ENCODE measurements around the gene ZNHIT2. TPM values are rescaled to one million over a fixed set of nuclear protein-coding genes. Genes with fewer than 3 reads are reported as not detected.
"Not testable (repeated sequence)": the region's sequence is repeated elsewhere in the genome, so short reads cannot be mapped to it uniquely, and the experiment has no call there.

The ZNHIT2 gene
- total RNA-seq, result 10 to 100 TPM in 1 of 2 donors, 1 to 10 TPM in 1; 6.3 to 10.0 TPM

DNA sequence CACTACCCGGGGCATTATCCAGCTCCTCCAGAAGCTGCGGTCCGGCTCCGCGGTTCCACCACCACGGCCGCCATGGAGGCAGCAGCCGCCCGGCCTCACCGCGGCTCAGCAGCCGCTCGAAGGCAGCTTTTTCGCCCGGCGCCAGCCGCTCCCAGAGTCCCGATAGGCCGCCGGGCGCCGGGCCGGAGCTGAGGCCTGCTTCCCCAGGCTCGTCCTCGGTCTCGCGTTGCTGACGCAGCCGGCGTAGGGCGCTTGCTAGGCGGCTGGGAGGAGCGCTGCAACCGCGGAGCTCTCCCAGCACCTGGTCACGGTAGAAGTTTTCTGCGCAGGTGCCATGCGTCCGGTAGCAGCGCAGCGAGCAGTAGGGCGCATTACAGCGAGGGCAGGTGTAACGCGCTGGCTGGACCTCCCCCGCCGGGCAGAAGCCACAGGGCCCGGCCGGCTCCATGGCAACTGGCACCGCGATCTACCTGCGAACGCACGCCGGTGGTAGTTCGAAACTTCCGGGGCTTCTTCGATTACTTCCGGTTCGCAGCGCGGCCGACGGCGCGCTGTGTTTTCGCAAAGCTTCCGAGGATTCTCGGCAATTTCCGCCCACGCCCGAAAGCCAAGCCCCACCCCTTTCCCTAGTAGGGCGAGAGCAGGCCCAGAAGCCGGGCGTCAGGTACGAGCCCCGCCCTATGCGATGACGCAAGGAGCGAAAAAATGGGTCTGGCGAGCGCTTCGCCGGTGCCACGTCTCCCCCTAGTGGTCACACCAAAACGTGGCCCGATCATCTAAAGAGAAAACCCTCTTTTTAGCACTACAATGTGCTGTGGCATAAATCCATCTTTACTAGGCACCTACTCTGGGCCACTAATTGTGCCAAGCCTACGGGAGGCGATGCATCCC lies at the start of gene ZNHIT2:
Gene ZNHIT2 (minus strand): TSS at position 496 of the 891 bp plus-strand sequence. CDS start 48 bp downstream, at position 448.
- Mint-ChIP-seq H3K27me3 (no peaks in the 10 kb centered on the region), H3K4me3 (peak within 1 kb of the TSS; percentile 80), H3K9me3 (no peaks in the 10 kb centered on the region)

GRCh38 chr11:65166893-65167292 lies 49.4 kb upstream of the ZNHIT2 start:
- Mint-ChIP-seq H3K36me3 (ENCODE audit: low read depth) (no peaks in the 10 kb centered on the region), H3K4me3 (no peak overlapping the region), H3K9me3 (no peaks in the 10 kb centered on the region), H3K4me1 (peaks cover 5% of the 10 kb centered on the region), H3K27ac (no peak overlapping the region), H3K27me3 (no peaks in the 10 kb centered on the region)
- no peak for ATAC-seq (replicated peaks)

More for the DNA sequence above, at the start of gene ZNHIT2:
- H3K4me1 Mint-ChIP-seq, result peaks cover 28% of the 10 kb centered on the region
- peak; percentile 72 for ATAC-seq (replicated peaks)
- H3K36me3 Mint-ChIP-seq (ENCODE audit: low read depth), result peaks cover 59% of the 10 kb centered on the region
- H3K27ac Mint-ChIP-seq, result peak within 1 kb of the TSS; percentile 88

GRCh38 chr11:65165410-65166317 lies 48.2 kb upstream of the ZNHIT2 start:
- no peak overlapping the region for H3K4me3 Mint-ChIP-seq
- no peak overlapping the region for H3K27ac Mint-ChIP-seq
- H3K27me3 Mint-ChIP-seq, result no peaks in the 10 kb centered on the region
- H3K9me3 Mint-ChIP-seq, result no peaks in the 10 kb centered on the region
- H3K4me1 Mint-ChIP-seq, result peaks cover 5% of the 10 kb centered on the region
- ATAC-seq (replicated peaks), result no peak
- no peaks in the 10 kb centered on the region for H3K36me3 Mint-ChIP-seq (ENCODE audit: low read depth)

GRCh38 chr11:65163684-65164083 lies 46.2 kb upstream of the ZNHIT2 start:
- Mint-ChIP-seq H3K9me3 (no peaks in the 10 kb centered on the region), H3K27me3 (peaks cover 4% of the 10 kb centered on the region), H3K4me1 (no peaks in the 10 kb centered on the region), H3K36me3 (ENCODE audit: low read depth) (no peaks in the 10 kb centered on the region), H3K4me3 (no peak overlapping the region), H3K27ac (no peak overlapping the region)
- ATAC-seq (replicated peaks), result no peak

DNA sequence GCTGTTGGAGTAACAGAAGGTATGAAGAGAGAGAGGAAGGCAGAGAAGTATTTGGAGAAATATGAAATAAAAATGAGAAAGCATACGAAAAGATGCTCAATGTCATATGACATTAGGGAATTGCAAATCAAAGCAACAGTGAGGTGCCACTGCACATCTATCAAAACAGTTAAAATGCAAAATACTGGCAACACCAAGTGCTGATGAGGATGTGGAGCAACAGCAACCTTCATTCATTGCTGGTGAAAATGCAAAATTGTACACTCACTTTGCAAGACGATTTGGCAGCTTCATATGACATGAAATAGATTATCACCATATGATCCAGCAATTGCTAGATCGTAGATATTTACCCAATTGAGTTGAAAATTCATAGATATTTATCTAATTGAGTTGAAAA lies 43.1 kb upstream of the ZNHIT2 start:
- H3K27ac Mint-ChIP-seq, result no peak overlapping the region
- ATAC-seq (replicated peaks), result no peak
- no peak overlapping the region for H3K4me3 Mint-ChIP-seq

DNA sequence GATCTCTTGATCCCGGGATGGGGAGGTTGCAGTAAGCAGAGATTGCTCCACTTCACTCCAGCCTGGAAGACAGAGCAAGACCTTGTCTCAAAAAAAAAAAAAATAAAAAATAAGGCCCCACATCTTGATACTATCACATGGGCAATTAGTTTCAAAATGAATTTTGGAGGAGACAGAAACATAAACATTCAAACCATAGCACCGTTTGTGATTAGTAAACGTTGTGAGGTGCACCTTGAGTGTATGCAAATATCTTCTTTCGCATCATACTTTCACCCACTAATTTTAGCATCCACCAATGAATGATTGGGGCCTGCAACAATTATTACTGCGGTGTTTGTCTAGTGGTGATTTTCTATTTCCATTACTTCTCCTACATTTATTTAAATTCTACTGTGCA lies 41.5 kb upstream of the ZNHIT2 start:
- Mint-ChIP-seq H3K4me1 (no peaks in the 10 kb centered on the region), H3K4me3 (no peak overlapping the region), H3K27me3 (peaks cover 6% of the 10 kb centered on the region), H3K27ac (no peak overlapping the region), H3K36me3 (ENCODE audit: low read depth) (no peaks in the 10 kb centered on the region), H3K9me3 (no peaks in the 10 kb centered on the region)
- ATAC-seq (replicated peaks), result no peak

More for the DNA sequence above, 43.1 kb upstream of the ZNHIT2 start:
- H3K27me3 Mint-ChIP-seq, result peaks cover 6% of the 10 kb centered on the region
- no peaks in the 10 kb centered on the region for H3K36me3 Mint-ChIP-seq (ENCODE audit: low read depth)
- no peaks in the 10 kb centered on the region for H3K9me3 Mint-ChIP-seq
- no peaks in the 10 kb centered on the region for H3K4me1 Mint-ChIP-seq

GRCh38 chr11:65157336-65157735 lies 39.8 kb upstream of the ZNHIT2 start:
- Mint-ChIP-seq H3K4me3 (no peak overlapping the region), H3K27ac (no peak overlapping the region), H3K36me3 (ENCODE audit: low read depth) (no peaks in the 10 kb centered on the region), H3K9me3 (no peaks in the 10 kb centered on the region), H3K4me1 (no peaks in the 10 kb centered on the region), H3K27me3 (peaks cover 6% of the 10 kb centered on the region)
- ATAC-seq (replicated peaks), result no peak

GRCh38 chr11:65156926-65157325 lies 39.4 kb upstream of the ZNHIT2 start:
- no peak for ATAC-seq (replicated peaks)

GRCh38 chr11:65156256-65156655 lies 38.8 kb upstream of the ZNHIT2 start:
- H3K4me3 Mint-ChIP-seq, result no peak overlapping the region
- peaks cover 4% of the 10 kb centered on the region for H3K4me1 Mint-ChIP-seq
- H3K9me3 Mint-ChIP-seq, result no peaks in the 10 kb centered on the region
- no peak for ATAC-seq (replicated peaks)
- H3K27ac Mint-ChIP-seq, result no peak overlapping the region
- H3K36me3 Mint-ChIP-seq (ENCODE audit: low read depth), result no peaks in the 10 kb centered on the region
- H3K27me3 Mint-ChIP-seq, result peaks cover 6% of the 10 kb centered on the region

More at GRCh38 chr11:65156926-65157325, 39.4 kb upstream of the ZNHIT2 start:
- Mint-ChIP-seq H3K36me3 (ENCODE audit: low read depth) (no peaks in the 10 kb centered on the region), H3K4me1 (no peaks in the 10 kb centered on the region), H3K27me3 (peaks cover 6% of the 10 kb centered on the region), H3K4me3 (no peak overlapping the region), H3K9me3 (no peaks in the 10 kb centered on the region), H3K27ac (no peak overlapping the region)

DNA sequence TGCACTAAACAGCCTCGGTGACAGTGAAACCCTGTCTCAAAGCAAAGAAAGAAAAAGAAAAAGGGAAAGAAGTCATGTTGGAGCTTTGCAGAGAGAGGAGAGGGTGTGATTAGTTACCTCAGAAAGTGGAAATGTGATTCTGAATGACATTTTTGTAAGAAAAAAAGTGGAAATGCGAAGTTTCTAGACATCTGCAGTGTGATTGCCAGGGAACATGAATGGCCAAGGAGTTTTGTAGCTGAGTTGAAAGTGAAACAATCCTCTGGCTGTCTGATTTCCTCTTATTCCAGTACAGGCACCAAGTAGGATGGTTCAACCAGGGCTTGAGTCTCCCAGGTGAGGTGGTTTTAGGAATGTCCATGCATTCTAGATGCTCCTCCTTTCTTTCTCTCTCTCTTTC lies 34.6 kb upstream of the ZNHIT2 start:
- Mint-ChIP-seq H3K36me3 (ENCODE audit: low read depth) (no peaks in the 10 kb centered on the region), H3K4me1 (peaks cover 5% of the 10 kb centered on the region), H3K9me3 (no peaks in the 10 kb centered on the region), H3K27me3 (peaks cover 2% of the 10 kb centered on the region), H3K4me3 (no peak overlapping the region), H3K27ac (peak overlapping the region; percentile 40)
- no peak for ATAC-seq (replicated peaks)

DNA sequence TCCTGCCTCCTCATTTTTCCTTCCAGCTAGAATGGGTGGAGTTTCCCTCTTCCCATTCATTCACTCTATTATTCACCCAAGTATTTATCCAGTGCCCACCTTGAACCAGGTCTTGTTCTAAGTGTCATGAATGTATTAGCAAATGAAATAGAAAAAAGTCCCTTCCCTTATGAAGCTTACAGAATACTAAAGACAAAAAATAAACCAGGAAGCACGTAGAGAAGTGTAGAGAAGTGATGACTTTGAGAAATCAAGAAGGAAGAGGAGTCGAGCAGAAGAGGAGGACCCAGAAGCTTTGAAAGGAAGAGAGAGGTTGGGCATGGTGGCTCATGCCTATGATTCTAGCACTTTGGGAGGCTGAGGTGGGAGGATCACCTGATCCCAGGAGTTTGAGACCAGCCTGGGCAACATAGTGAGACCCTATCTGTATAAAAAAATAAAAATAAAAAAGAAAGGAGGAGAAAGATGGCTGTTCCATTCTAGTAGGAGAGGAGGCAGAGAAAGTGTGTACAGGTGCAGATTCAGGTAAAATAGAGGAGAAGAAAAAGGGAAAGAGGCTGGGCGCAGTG lies 33.9 kb upstream of the ZNHIT2 start:
- Mint-ChIP-seq H3K4me3 (no peak overlapping the region), H3K4me1 (peaks cover 5% of the 10 kb centered on the region), H3K27ac (peak overlapping the region; percentile 40), H3K27me3 (no peaks in the 10 kb centered on the region), H3K36me3 (ENCODE audit: low read depth) (no peaks in the 10 kb centered on the region), H3K9me3 (no peaks in the 10 kb centered on the region)
- no peak for ATAC-seq (replicated peaks)

- Mint-ChIP-seq H3K4me3 (no peak overlapping the region), H3K36me3 (ENCODE audit: low read depth) (no peaks in the 10 kb centered on the region), H3K27ac (no peak overlapping the region), H3K27me3 (no peaks in the 10 kb centered on the region), H3K9me3 (no peaks in the 10 kb centered on the region), H3K4me1 (peaks cover 5% of the 10 kb centered on the region)
- peak; percentile 87 for ATAC-seq (replicated peaks)
Measured at GRCh38 chr11:65150509-65151299, 33.2 kb upstream of the ZNHIT2 start.

GRCh38 chr11:65150131-65150508 lies 32.6 kb upstream of the ZNHIT2 start:
- not testable (repeated sequence) for H3K27me3 Mint-ChIP-seq; H3K9me3 Mint-ChIP-seq; ATAC-seq (replicated peaks); H3K27ac Mint-ChIP-seq; H3K36me3 Mint-ChIP-seq (ENCODE audit: low read depth); H3K4me1 Mint-ChIP-seq; H3K4me3 Mint-ChIP-seq

GRCh38 chr11:65148657-65149056 lies 31.2 kb upstream of the ZNHIT2 start:
- H3K36me3 Mint-ChIP-seq (ENCODE audit: low read depth), result no peaks in the 10 kb centered on the region
- no peak for ATAC-seq (replicated peaks)
- no peak overlapping the region for H3K27ac Mint-ChIP-seq
- peaks cover 5% of the 10 kb centered on the region for H3K4me1 Mint-ChIP-seq
- no peaks in the 10 kb centered on the region for H3K9me3 Mint-ChIP-seq
- no peak overlapping the region for H3K4me3 Mint-ChIP-seq
- no peaks in the 10 kb centered on the region for H3K27me3 Mint-ChIP-seq

All from activated T-helper 17 cell treated with anti-CD3 and anti-CD28 coated beads, Interleukin-2, amount 50 U/mL, for 72 hours (primary cell).